ENCODE data around the gene PLEK. TPM values are rescaled to one million over a fixed set of nuclear protein-coding genes. Genes with fewer than 3 reads are reported as not detected.
"Not testable (repeated sequence)": the region's sequence is repeated elsewhere in the genome, so short reads cannot be mapped to it uniquely, and the experiment has no call there.

Gene PLEK
- total and polyA plus RNA-seq, 3 donors from 2014 or later: 1.7 to 9.2 (median 2.4) TPM

- no peak for DNase-seq
- intact Hi-C loops (cut with DNase I; ENCODE audit: low total_unique reads): no loop called here
- H3K27me3 ChIP-seq: no peaks in the 10 kb centered on the region
- no peak overlapping the region for H3K27ac ChIP-seq
- 54 to 60% methylated on average over 3 of the region's 3 CpGs for WGBS, 2 donors
- H3K9me3 ChIP-seq: no peaks in the 10 kb centered on the region
- TF ChIP-seq POLR2A (IDR thresholded peaks at IDR 0.05): no peak
- TF ChIP-seq, protein P1, sequence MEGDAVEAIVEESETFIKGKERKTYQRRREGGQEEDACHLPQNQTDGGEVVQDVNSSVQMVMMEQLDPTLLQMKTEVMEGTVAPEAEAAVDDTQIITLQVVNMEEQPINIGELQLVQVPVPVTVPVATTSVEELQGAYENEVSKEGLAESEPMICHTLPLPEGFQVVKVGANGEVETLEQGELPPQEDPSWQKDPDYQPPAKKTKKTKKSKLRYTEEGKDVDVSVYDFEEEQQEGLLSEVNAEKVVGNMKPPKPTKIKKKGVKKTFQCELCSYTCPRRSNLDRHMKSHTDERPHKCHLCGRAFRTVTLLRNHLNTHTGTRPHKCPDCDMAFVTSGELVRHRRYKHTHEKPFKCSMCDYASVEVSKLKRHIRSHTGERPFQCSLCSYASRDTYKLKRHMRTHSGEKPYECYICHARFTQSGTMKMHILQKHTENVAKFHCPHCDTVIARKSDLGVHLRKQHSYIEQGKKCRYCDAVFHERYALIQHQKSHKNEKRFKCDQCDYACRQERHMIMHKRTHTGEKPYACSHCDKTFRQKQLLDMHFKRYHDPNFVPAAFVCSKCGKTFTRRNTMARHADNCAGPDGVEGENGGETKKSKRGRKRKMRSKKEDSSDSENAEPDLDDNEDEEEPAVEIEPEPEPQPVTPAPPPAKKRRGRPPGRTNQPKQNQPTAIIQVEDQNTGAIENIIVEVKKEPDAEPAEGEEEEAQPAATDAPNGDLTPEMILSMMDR (IDR thresholded peaks at IDR 0.05): no peak
- H3K4me3 ChIP-seq: no peak overlapping the region
- H3K36me3 ChIP-seq (ENCODE audit: low read depth, missing control alignments): no peaks in the 10 kb centered on the region
- H3K4me1 ChIP-seq: no peaks in the 10 kb centered on the region
Observed at GRCh38 chr2:68371581-68371980, 6.5 kb downstream of the PLEK start.

GRCh38 chr2:68372485-68372884 lies 7.4 kb downstream of the PLEK start:
- Histone ChIP-seq H3K4me3 (no peak overlapping the region), H3K36me3 (ENCODE audit: low read depth, missing control alignments) (no peaks in the 10 kb centered on the region), H3K27me3 (no peaks in the 10 kb centered on the region), H3K9me3 (no peaks in the 10 kb centered on the region), H3K27ac (no peak overlapping the region), H3K4me1 (no peaks in the 10 kb centered on the region)
- no peak for DNase-seq
- WGBS, 2 donors: 84 to 94% methylated on average over 2 of the region's 2 CpGs
- TF ChIP-seq, protein P1 (IDR thresholded peaks at IDR 0.05): no peak
- TF ChIP-seq POLR2A (IDR thresholded peaks at IDR 0.05): no peak
- intact Hi-C loops (cut with DNase I; ENCODE audit: low total_unique reads): no loop called here

DNA sequence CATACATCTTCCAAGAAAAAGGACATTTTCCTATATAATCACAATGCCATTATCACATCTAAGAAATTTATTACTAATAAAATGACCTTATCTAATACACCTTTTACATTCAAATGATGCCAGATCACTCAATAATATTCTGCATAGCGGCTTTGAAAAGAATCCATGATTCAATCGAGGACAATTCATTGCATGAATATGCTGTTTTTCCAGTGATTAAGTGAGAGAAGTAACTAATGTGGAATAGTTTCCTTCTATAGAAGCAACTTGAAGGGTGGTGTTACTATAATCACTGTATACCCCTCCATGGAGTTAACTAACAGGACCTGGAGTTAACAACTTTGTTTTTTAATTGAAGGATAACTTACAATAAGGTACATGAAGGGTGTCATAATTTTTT lies 9.1 kb downstream of the PLEK start:
- H3K36me3 ChIP-seq (ENCODE audit: low read depth, missing control alignments): no peaks in the 10 kb centered on the region
- TF ChIP-seq POLR2A (IDR thresholded peaks at IDR 0.05): no peak
- TF ChIP-seq, protein P1 (IDR thresholded peaks at IDR 0.05): no peak
- H3K4me1 ChIP-seq: no peaks in the 10 kb centered on the region
- no peak for DNase-seq
- no peaks in the 10 kb centered on the region for H3K9me3 ChIP-seq
- whole genome bisulfite sequencing, 2 donors: 96 to 98% methylated on average over 2 of the region's 2 CpGs
- no peak overlapping the region for H3K4me3 ChIP-seq
- no peaks in the 10 kb centered on the region for H3K27me3 ChIP-seq
- no peak overlapping the region for H3K27ac ChIP-seq
- intact Hi-C loops (cut with DNase I; ENCODE audit: low total_unique reads): no loop called here

DNA sequence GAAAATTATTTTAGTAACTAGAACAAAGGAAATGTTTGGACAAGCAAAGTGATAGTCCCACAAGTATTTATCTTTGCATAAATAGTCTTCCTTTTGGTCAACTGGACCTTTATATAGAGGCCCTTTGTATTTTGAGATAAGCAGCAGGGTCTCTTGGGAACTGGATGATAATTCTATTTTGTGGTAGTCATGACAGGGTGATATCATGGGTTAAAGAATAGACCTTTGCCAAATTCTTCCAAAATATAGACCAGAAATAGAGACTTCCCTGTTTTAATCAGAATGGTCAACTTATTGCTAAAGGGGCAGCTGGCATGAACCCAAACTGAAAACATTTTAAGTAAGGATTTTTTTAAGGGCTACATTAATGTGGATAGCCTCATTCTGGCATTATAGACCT lies 10.5 kb downstream of the PLEK start:
- intact Hi-C loops (cut with DNase I; ENCODE audit: low total_unique reads): no loop called here
- H3K36me3 ChIP-seq (ENCODE audit: low read depth, missing control alignments): no peaks in the 10 kb centered on the region
- H3K4me3 ChIP-seq: no peak overlapping the region
- no peaks in the 10 kb centered on the region for H3K9me3 ChIP-seq
- no peak for DNase-seq
- H3K4me1 ChIP-seq: no peaks in the 10 kb centered on the region
- H3K27me3 ChIP-seq: no peaks in the 10 kb centered on the region
- TF ChIP-seq, protein P1 (IDR thresholded peaks at IDR 0.05): no peak
- TF ChIP-seq POLR2A (IDR thresholded peaks at IDR 0.05): no peak
- H3K27ac ChIP-seq: no peak overlapping the region

GRCh38 chr2:68377137-68377780 lies 12.2 kb downstream of the PLEK start:
- Histone ChIP-seq H3K36me3 (ENCODE audit: low read depth, missing control alignments) (no peaks in the 10 kb centered on the region), H3K4me1 (no peaks in the 10 kb centered on the region), H3K27me3 (no peaks in the 10 kb centered on the region), H3K9me3 (no peaks in the 10 kb centered on the region), H3K27ac (no peak overlapping the region), H3K4me3 (no peak overlapping the region)
- no peak for DNase-seq
- intact Hi-C loops (cut with DNase I; ENCODE audit: low total_unique reads): no loop called here
- TF ChIP-seq, protein P1 (IDR thresholded peaks at IDR 0.05): no peak
- no peak for TF ChIP-seq POLR2A (IDR thresholded peaks at IDR 0.05)
- 87 to 89% methylated on average over 3 of the region's 3 CpGs for WGBS, 2 donors

GRCh38 chr2:68378779-68379178 lies 13.7 kb downstream of the PLEK start:
- H3K36me3 ChIP-seq (ENCODE audit: low read depth, missing control alignments); DNase-seq; H3K27me3 ChIP-seq; H3K9me3 ChIP-seq; H3K4me1 ChIP-seq; H3K27ac ChIP-seq; H3K4me3 ChIP-seq; intact Hi-C loops (cut with DNase I; ENCODE audit: low total_unique reads): not testable (repeated sequence)
- 86 to 93% methylated on average over 6 of the region's 6 CpGs for WGBS, 2 donors
